Measurements from ENCODE around the gene APBB2.

GRCh38 chr4:41189076-41189475 lies 25.3 kb downstream of the APBB2 start:
- TF ChIP-seq POLR2A (IDR thresholded peaks at IDR 0.05; ENCODE audit: low read depth) (no peak), EP300 (IDR thresholded peaks at IDR 0.05) (no peak), POLR2AphosphoS5 (IDR thresholded peaks at IDR 0.05) (no peak), CTCF (IDR thresholded peaks at IDR 0.05) (no peak)

All from esophagus muscularis mucosa (tissue), 4 donors.